ENCODE measurements around the gene COL9A3.

Gene COL9A3

DNA sequence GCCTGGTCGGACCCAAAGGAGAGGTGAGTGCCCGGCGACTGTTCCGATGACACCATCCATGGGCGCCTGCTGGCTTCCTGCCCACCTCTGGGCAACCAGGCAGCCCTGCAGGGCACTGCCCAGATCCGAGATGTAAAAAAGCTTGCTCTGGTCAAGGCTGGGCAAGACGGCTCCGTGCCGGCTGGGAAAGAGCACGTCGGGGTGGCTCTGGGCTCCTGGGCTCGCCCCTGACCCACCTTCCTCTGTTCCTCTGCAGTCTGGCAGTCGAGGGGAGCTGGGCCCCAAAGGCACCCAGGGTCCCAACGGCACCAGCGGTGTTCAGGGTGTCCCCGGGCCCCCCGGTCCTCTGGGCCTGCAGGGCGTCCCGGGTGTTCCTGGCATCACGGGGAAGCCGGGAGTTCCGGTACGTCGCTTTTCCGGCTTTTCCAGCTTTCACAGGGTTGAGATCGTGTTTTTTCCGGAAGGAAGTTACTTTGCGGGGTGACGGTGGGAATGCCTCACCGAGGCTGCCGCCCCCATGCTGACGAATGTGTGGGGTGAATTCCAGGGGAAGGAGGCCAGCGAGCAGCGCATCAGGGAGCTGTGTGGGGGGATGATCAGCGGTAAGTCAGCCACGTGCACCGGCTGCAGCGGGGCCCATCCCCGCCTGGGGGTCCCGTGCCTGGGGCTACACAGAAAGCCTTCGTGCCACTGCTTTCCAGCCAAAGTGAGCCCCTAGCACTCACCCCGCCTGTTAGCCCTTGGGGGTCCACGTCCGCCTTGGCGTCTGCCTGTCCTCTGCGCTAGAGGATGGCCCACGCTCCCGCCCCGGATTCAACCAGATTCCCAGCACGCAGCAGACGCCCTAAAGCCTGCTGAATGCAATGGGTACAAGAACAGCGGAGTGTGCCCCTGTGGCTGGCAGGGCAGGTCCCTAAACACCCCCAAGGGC, 19.3 kb downstream of the COL9A3 start:
- Histone ChIP-seq H3K36me3 (ENCODE audit: insufficient read depth, low read length) (peaks cover 6% of the 10 kb centered on the region), H3K4me3 (no peak overlapping the region), H3K9ac (ENCODE audit: insufficient read length) (no peak overlapping the region), H3K27ac (no peak overlapping the region), H3K9me3 (ENCODE audit: low read depth, low read length) (no peaks in the 10 kb centered on the region)
- no peak for TF ChIP-seq POLR2AphosphoS5 (IDR thresholded peaks at IDR 0.05; ENCODE audit: borderline replicate concordance, low read depth, low read length)
- no peak for TF ChIP-seq EZH2 (IDR thresholded peaks at IDR 0.05)
- TF ChIP-seq FOXP2 (optimal IDR thresholded peaks at IDR 0.05; ENCODE audit: control extremely low read depth, extremely low read length, insufficient read depth), result no peak
- no peak for DNase-seq (ENCODE audit: low read depth, low spot score)

- H3K27ac ChIP-seq, result no peak overlapping the region
- DNase-seq (ENCODE audit: low read depth, low spot score), result no peak
- no peak overlapping the region for H3K4me3 ChIP-seq
- TF ChIP-seq EZH2 (IDR thresholded peaks at IDR 0.05) (no peak), POLR2AphosphoS5 (IDR thresholded peaks at IDR 0.05; ENCODE audit: borderline replicate concordance, low read depth, low read length) (no peak), FOXP2 (optimal IDR thresholded peaks at IDR 0.05; ENCODE audit: control extremely low read depth, extremely low read length, insufficient read depth) (no peak)
- peaks cover 8% of the 10 kb centered on the region for H3K36me3 ChIP-seq (ENCODE audit: insufficient read depth, low read length)
- H3K9ac ChIP-seq (ENCODE audit: insufficient read length), result no peak overlapping the region
- no peaks in the 10 kb centered on the region for H3K9me3 ChIP-seq (ENCODE audit: low read depth, low read length)
Observed at GRCh38 chr20:62836967-62837490, 20.2 kb downstream of the COL9A3 start.

DNA sequence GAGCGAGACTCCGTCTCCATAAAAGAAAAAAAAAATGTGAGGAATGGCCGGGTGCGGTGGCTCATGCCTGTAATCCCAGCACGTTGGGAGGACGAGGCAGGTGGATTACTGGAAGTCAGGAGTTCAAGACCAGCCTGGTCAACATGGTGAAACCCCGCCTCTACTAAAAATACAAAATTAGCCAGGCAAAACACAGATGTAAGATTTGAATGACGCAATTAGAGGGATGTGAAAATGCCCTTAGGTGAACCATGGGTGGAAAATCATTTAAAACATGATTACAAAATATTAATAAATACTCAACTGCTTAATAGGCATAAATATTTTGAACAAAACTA, 20.9 kb downstream of the COL9A3 start:
- no peak for DNase-seq (ENCODE audit: low read depth, low spot score)
- no peaks in the 10 kb centered on the region for H3K9me3 ChIP-seq (ENCODE audit: low read depth, low read length)
- H3K36me3 ChIP-seq (ENCODE audit: insufficient read depth, low read length), result peaks cover 8% of the 10 kb centered on the region
- H3K27ac ChIP-seq, result no peak overlapping the region
- TF ChIP-seq POLR2AphosphoS5 (IDR thresholded peaks at IDR 0.05; ENCODE audit: borderline replicate concordance, low read depth, low read length) (no peak), FOXP2 (optimal IDR thresholded peaks at IDR 0.05; ENCODE audit: control extremely low read depth, extremely low read length, insufficient read depth) (no peak), EZH2 (IDR thresholded peaks at IDR 0.05) (no peak)
- no peak overlapping the region for H3K4me3 ChIP-seq
- H3K9ac ChIP-seq (ENCODE audit: insufficient read length), result no peak overlapping the region

- H3K27ac ChIP-seq, result no peak overlapping the region
- no peak for DNase-seq (ENCODE audit: low read depth, low spot score)
- no peak overlapping the region for H3K9ac ChIP-seq (ENCODE audit: insufficient read length)
- H3K36me3 ChIP-seq (ENCODE audit: insufficient read depth, low read length), result peaks cover 8% of the 10 kb centered on the region
- no peaks in the 10 kb centered on the region for H3K9me3 ChIP-seq (ENCODE audit: low read depth, low read length)
- H3K4me3 ChIP-seq, result no peak overlapping the region
- TF ChIP-seq POLR2AphosphoS5 (IDR thresholded peaks at IDR 0.05; ENCODE audit: borderline replicate concordance, low read depth, low read length), result no peak
- no peak for TF ChIP-seq FOXP2 (optimal IDR thresholded peaks at IDR 0.05; ENCODE audit: control extremely low read depth, extremely low read length, insufficient read depth)
- TF ChIP-seq EZH2 (IDR thresholded peaks at IDR 0.05), result no peak
Observed at GRCh38 chr20:62838128-62838891, 21.5 kb downstream of the COL9A3 start.

DNA sequence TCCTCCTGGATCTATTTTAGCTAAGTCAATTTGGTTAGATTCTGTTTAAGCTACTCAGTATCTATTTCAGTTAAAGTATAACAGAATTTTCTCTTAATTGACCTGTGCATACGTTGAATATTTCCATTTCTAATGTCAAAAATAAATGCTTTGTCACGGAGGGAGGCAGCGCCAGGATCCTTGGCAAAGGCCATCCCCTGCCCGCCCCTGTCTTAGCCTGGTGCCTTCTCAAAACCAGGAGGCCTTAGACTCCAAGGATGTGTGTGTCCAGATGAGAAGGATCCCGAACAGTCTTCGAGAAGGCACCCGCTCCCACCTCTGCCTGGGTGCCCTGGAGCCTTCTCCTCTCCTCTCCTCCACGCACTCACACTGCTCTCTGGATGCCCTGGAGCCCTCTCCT, 22.4 kb downstream of the COL9A3 start:
- Histone ChIP-seq H3K4me3 (no peak overlapping the region), H3K9me3 (ENCODE audit: low read depth, low read length) (no peaks in the 10 kb centered on the region), H3K27ac (no peak overlapping the region), H3K36me3 (ENCODE audit: insufficient read depth, low read length) (peaks cover 8% of the 10 kb centered on the region), H3K9ac (ENCODE audit: insufficient read length) (no peak overlapping the region)
- no peak for TF ChIP-seq FOXP2 (optimal IDR thresholded peaks at IDR 0.05; ENCODE audit: control extremely low read depth, extremely low read length, insufficient read depth)
- TF ChIP-seq EZH2 (IDR thresholded peaks at IDR 0.05), result no peak
- TF ChIP-seq POLR2AphosphoS5 (IDR thresholded peaks at IDR 0.05; ENCODE audit: borderline replicate concordance, low read depth, low read length), result no peak
- DNase-seq (ENCODE audit: low read depth, low spot score), result no peak

DNA sequence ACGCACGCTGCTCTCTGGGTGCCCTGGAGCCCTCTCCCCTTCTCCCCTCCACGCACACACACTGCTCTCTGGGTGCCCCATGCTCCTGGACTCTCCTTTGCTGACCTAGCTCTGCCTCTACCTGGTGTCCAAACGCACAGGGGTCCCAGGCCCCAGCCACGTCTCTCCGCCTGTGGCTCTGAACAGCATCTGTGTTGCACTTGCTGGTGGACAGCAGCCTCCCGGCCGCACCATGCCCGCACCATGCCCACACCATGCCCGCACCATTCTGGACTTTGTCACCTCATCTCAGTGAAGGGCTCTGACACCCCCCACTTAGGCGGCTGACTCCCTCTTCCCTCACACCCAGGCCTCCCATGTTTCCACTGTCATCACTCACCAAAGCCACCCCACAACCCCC, 23.0 kb downstream of the COL9A3 start:
- TF ChIP-seq FOXP2 (optimal IDR thresholded peaks at IDR 0.05; ENCODE audit: control extremely low read depth, extremely low read length, insufficient read depth), result no peak
- TF ChIP-seq EZH2 (IDR thresholded peaks at IDR 0.05), result no peak
- TF ChIP-seq POLR2AphosphoS5 (IDR thresholded peaks at IDR 0.05; ENCODE audit: borderline replicate concordance, low read depth, low read length), result no peak
- H3K27ac ChIP-seq, result no peak overlapping the region
- H3K9ac ChIP-seq (ENCODE audit: insufficient read length), result no peak overlapping the region
- H3K4me3 ChIP-seq, result no peak overlapping the region
- DNase-seq (ENCODE audit: low read depth, low spot score), result no peak
- H3K9me3 ChIP-seq (ENCODE audit: low read depth, low read length), result no peaks in the 10 kb centered on the region
- peaks cover 8% of the 10 kb centered on the region for H3K36me3 ChIP-seq (ENCODE audit: insufficient read depth, low read length)

GRCh38 chr20:62840244-62841197, 23.7 kb downstream of the COL9A3 start:
- H3K36me3 ChIP-seq (ENCODE audit: insufficient read depth, low read length), result peaks cover 10% of the 10 kb centered on the region
- DNase-seq (ENCODE audit: low read depth, low spot score), result no peak
- H3K9ac ChIP-seq (ENCODE audit: insufficient read length), result no peak overlapping the region
- no peak overlapping the region; the same call in 1 of the 2 replicates for H3K27ac ChIP-seq
- no peak overlapping the region for H3K4me3 ChIP-seq
- H3K9me3 ChIP-seq (ENCODE audit: low read depth, low read length), result no peaks in the 10 kb centered on the region
- TF ChIP-seq FOXP2 (optimal IDR thresholded peaks at IDR 0.05; ENCODE audit: control extremely low read depth, extremely low read length, insufficient read depth) (no peak), POLR2AphosphoS5 (IDR thresholded peaks at IDR 0.05; ENCODE audit: borderline replicate concordance, low read depth, low read length) (no peak), EZH2 (IDR thresholded peaks at IDR 0.05) (no peak)
